GM18870 (cell line): ENCODE data around the gene NPDC1.

Source experiments
- ATAC-seq: cut with Tn5 transposase; IDR thresholded peaks from one replicate; pipeline ENCODE4 v1.9.1; 2021; ENCODE audit warnings: moderate library complexity; ENCODE audit not compliant: unreplicated experiment

The NPDC1 gene

GRCh38 chr9:136996361-136997292 lies 49.4 kb downstream of the NPDC1 start, which contains the start of gene CLIC3:
Gene CLIC3 (minus strand): TSS chr9:136996568. CDS start chr9:136996543, 25 bp downstream.
- no peak for ATAC-seq

GRCh38 chr9:136995772-136996311 lies 50.1 kb downstream of the NPDC1 start:
- no peak for ATAC-seq

DNA sequence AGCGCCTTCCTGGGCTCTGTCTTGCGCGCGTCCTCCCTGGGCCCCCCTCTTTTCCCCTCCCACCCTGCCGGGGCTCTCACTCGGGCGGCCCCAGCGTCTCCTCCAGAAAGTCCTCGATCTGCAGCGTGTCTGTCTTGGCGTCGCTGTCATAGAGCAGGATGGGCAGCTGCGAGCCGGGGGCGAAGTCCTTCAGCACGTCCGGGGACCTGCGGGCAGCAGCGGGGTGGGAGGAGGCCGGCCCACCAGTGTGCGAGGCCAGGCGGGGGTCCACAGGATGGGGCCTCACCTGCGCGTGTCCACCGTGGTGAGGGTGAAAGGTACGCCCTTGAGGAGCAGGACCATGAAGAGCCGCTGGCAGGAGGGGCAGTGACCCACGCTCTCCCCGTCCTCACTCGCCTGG lies 50.6 kb downstream of the NPDC1 start:
- no peak for ATAC-seq

- ATAC-seq = no peak
Measured at GRCh38 chr9:136994888-136995230, 51.1 kb downstream of the NPDC1 start.

DNA sequence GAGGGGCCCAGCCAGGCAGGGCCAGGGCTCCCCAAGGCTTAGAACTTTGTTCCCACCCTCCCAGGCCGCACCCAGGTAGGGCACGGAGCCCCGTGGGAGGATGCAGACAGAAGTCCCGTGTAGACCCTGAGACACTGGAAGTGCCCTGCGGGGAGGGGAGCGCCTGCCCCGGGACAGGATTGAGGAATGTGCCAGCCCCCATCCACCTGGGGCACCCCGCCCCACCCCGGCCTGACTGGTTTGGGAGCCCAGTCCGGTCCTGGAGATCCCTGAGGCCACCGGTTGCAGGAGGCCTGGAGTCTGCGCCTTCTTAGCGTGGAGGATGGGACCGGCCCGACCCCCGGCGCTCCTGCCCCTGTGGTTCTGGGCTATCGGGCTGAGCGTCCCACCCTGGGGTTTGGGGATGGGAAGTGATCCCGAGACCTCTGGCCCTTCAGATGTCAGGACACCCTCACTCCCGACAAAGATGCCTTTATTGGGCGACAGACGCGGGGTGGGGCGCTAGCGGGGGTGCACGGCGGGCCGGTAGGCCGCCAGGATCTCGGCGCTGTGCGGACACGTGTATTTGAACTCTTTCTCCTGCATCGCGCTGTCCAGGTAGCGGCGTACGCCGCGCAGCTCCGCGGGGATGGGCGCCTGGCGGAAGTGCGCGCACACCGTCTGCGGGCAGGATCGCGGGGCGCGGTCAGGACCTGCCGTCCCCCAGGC lies 51.6 kb downstream of the NPDC1 start:
- ATAC-seq = no peak

DNA sequence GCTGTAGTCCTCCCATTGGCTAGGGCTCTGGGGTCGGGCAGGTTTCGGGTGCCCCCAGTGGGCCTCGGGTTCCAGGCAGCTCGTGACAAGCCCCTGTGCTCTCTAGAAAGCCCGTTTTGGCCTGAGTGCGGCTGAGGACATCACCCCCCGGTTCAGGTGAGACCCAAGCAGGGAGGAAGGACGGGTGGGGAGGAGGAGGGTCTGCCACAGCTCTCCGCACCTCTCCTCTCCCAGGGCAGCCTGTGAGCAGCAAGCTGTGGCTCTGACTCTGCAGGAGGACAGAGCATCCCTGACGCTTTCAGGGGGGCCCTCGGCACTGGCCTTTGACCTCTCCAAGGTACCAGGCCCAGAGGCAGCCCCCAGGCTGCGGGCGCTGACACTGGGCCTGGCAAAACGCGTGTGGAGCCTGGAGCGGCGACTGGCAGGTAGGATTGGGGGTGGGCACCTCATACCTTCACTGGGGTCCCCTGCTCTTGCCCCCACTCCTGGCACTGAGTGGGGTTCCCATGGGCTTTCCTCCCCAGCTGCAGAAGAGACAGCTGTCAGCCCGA lies 53.1 kb downstream of the NPDC1 start:
- ATAC-seq = peak; percentile 9

DNA sequence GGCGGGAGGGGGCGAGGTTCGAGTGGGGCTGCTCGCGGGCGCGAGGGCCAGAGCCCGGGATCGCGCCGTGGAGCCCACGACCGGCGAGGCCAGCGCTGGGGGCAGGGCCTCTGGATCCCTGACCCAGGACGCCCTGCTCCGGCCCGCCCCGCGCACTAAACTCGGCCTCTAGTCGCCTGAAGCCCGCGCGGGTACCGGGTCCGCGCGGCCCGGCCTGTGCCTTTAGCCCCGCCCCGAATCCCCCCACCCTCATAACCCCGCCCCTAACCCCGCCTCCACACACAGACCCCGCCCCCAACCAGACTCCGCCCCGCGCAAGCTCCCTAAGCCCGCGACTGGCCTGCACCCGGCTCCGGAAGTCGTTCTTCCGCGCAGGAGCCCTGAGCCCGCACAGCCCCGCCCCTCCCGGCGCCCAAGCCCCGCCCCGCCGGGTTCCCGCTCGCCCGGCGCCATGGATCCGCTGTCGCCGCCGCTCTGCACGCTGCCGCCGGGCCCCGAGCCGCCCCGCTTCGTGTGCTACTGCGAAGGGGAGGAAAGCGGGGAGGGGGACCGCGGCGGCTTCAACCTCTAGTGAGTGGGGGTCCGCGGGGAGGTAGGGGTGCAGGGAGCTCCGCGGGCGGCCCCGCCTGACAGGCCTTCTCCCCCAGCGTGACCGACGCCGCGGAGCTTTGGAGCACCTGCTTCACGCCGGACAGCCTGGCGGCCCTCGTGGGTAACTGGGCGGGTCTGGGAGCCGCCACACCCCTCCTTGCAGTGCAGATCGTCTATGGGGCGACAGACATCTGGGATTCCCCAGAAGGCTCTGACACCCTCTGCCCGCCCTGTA lies 53.8 kb downstream of the NPDC1 start, which contains the start of gene PAXX:
Gene PAXX, plus strand, starts transcription at position 430 of the 826 bp plus-strand sequence. Its CDS starts 22 bp downstream, at position 452.
- ATAC-seq = peak; percentile 53

DNA sequence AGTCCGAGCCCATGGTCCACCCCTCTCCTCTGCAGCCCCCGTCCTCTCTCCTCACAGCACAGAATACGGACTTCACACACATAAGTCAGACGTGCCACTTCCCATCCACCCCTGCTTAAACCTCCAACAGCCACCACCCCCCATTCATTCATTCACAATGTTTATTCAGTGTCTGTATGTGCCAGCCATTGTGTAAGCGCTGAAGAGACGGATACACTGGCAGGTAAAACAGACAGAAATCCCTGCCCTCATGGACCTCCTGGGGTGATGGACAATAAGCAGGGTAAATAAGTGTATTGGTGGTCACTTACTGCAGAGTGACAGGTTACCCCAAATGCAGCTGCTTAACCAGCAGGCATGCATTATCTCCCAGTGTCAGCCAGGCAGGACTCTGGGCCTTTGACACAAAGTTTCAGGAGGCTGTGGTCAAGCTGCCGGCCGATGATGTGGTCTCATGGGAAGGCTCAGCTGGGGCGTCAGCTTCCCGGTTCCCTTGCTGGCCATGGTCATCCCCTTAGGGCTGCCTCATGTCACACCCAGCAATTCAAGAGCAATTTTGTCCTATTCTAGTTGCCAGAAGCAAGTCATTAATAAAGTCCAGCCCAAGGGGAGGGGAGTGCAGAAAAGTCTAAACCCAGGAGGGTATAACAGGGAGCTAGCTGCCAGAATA lies 55.6 kb downstream of the NPDC1 start:
- no peak for ATAC-seq
